Activated naive CD4-positive, alpha-beta T cell treated with anti-CD3 and anti-CD28 coated beads for 36 hours (primary cell): ENCODE results near the gene EHBP1L1. TPM values are rescaled to one million over a fixed set of nuclear protein-coding genes. Genes with fewer than 3 reads are reported as not detected.

Experiments used
- CTCF ChIA-PET: fragments of 350-600 bp; sonication (Branson Sonifier 250); formaldehyde crosslinking; loops from one replicate; lab custom pipeline; 2021; ENCODE audit warnings: antibody characterized with exemption; lab: Charles Lee
- DNase-seq: peaks from one replicate; pipeline ENCODE4 v3.0.0-alpha.2; 2020
- H3K27ac Mint-ChIP-seq: one replicate; pipeline ENCODE4 v1.8.0; 2021; ENCODE audit warnings: mild to moderate bottlenecking, mixed read lengths
- H3K27me3 Mint-ChIP-seq: one replicate; pipeline ENCODE4 v1.8.0; 2021; ENCODE audit warnings: low read depth, mixed read lengths
- H3K36me3 Mint-ChIP-seq: one replicate; pipeline ENCODE4 v1.8.0; 2021; ENCODE audit warnings: low read depth, mixed read lengths
- H3K4me1 Mint-ChIP-seq: one replicate; pipeline ENCODE4 v1.8.0; 2021; ENCODE audit warnings: low read depth, mixed read lengths
- H3K4me3 Mint-ChIP-seq: one replicate; pipeline ENCODE4 v1.8.0; 2021; ENCODE audit warnings: mild to moderate bottlenecking, moderate library complexity, mixed read lengths
- H3K9me3 Mint-ChIP-seq: one replicate; pipeline ENCODE4 v1.8.0; 2021; ENCODE audit warnings: mixed read lengths
- intact Hi-C: fragments of 100-400 bp; cut with micrococcal nuclease; formaldehyde crosslinking; loops from one replicate; pipeline ENCODE4 v1.15.1; 2023
- total RNA-seq, 2 experiments: library from RNA; stranded (reverse); gene quantifications; one replicate each; pipeline ENCODE4 v1.2.3, GENCODE V29; 2021

The EHBP1L1 gene
- total RNA-seq, 2 experiments from 2014 or later = 51.9 to 54.6 TPM

- Mint-ChIP-seq H3K9me3 (no peaks in the 10 kb centered on the region), H3K4me1 (peaks cover 35% of the 10 kb centered on the region), H3K27me3 (no peaks in the 10 kb centered on the region), H3K4me3 (no peak overlapping the region), H3K27ac (peak overlapping the region; percentile 59), H3K36me3 (peaks cover 13% of the 10 kb centered on the region)
- no peak for DNase-seq
- CTCF ChIA-PET = interaction anchor here (0.6 kb wide), 1 partner anchor 37 kb away, joined by 3 read pairs; no protein-coding TSS in a partner anchor
- intact Hi-C loops = no loop called here
Measured at GRCh38 chr11:65610404-65610803, 34.6 kb downstream of the EHBP1L1 start.

- peaks cover 35% of the 10 kb centered on the region for H3K4me1 Mint-ChIP-seq
- no peaks in the 10 kb centered on the region for H3K27me3 Mint-ChIP-seq
- intact Hi-C loops = no loop called here
- H3K36me3 Mint-ChIP-seq = peaks cover 10% of the 10 kb centered on the region
- H3K9me3 Mint-ChIP-seq = no peaks in the 10 kb centered on the region
- no peak for DNase-seq
- no peak overlapping the region for H3K4me3 Mint-ChIP-seq
- CTCF ChIA-PET = no interaction called here
- H3K27ac Mint-ChIP-seq = peak overlapping the region; percentile 59
Measured at GRCh38 chr11:65611028-65611757, 35.3 kb downstream of the EHBP1L1 start.

- intact Hi-C loops = no loop called here
- no peaks in the 10 kb centered on the region for H3K9me3 Mint-ChIP-seq
- DNase-seq = no peak
- CTCF ChIA-PET = interaction anchor here (1.0 to 1.8 kb wide), 3 partner anchors 18 to 71 kb away, joined by 3 to 13 read pairs (median 9); no protein-coding TSS in a partner anchor
- no peaks in the 10 kb centered on the region for H3K27me3 Mint-ChIP-seq
- peaks cover 42% of the 10 kb centered on the region for H3K4me1 Mint-ChIP-seq
- peak overlapping the region; percentile 95 for H3K4me3 Mint-ChIP-seq
- H3K36me3 Mint-ChIP-seq = peaks cover 15% of the 10 kb centered on the region
- H3K27ac Mint-ChIP-seq = peak overlapping the region; percentile 59
Measured at GRCh38 chr11:65611758-65612603, 36.1 kb downstream of the EHBP1L1 start.

- CTCF ChIA-PET = interaction anchor here (0.9 to 1.8 kb wide), 5 partner anchors 19 to 297 kb away, joined by 3 to 13 read pairs (median 3); no protein-coding TSS in a partner anchor
- Mint-ChIP-seq H3K27me3 (no peaks in the 10 kb centered on the region), H3K36me3 (peaks cover 18% of the 10 kb centered on the region), H3K4me1 (peaks cover 49% of the 10 kb centered on the region), H3K9me3 (no peaks in the 10 kb centered on the region), H3K27ac (peak overlapping the region; percentile 5), H3K4me3 (peak overlapping the region; percentile 95)
- intact Hi-C loops = no loop called here
- no peak for DNase-seq
Measured at GRCh38 chr11:65612691-65613090, 36.8 kb downstream of the EHBP1L1 start.

GRCh38 chr11:65613091-65613928 lies 37.5 kb downstream of the EHBP1L1 start:
- Mint-ChIP-seq H3K4me3 (peak overlapping the region; percentile 95), H3K36me3 (peaks cover 19% of the 10 kb centered on the region), H3K27me3 (no peaks in the 10 kb centered on the region), H3K4me1 (peaks cover 52% of the 10 kb centered on the region), H3K27ac (peak overlapping the region; percentile 72), H3K9me3 (no peaks in the 10 kb centered on the region)
- DNase-seq = peak; percentile 33
- intact Hi-C loops = no loop called here
- CTCF ChIA-PET = interaction anchor here (0.9 to 1.8 kb wide), 6 partner anchors 19 to 298 kb away, joined by 3 to 13 read pairs (median 4); partner anchors contain the start of gene FAM89B

GRCh38 chr11:65615229-65615949 lies 39.5 kb downstream of the EHBP1L1 start, which contains the start of gene PCNX3:
PCNX3 (plus strand) TSS chr11:65615776; CDS start chr11:65616312, 536 bp downstream.
- no peaks in the 10 kb centered on the region for H3K9me3 Mint-ChIP-seq
- peaks cover 54% of the 10 kb centered on the region for H3K4me1 Mint-ChIP-seq
- H3K27me3 Mint-ChIP-seq = no peaks in the 10 kb centered on the region
- H3K27ac Mint-ChIP-seq = peak within 1 kb of the TSS; percentile 98
- CTCF ChIA-PET = interaction anchor here (0.7 to 1.5 kb wide), 10 partner anchors 21 to 201 kb away, joined by 3 to 6 read pairs (median 4); partner anchors contain the start of genes FAM89B and ZNRD2
- peaks cover 23% of the 10 kb centered on the region for H3K36me3 Mint-ChIP-seq
- DNase-seq = peak; percentile 100
- intact Hi-C loops = loop anchor here (1.0 kb wide), 12 partner anchors 23 to 387 kb away; partner anchors contain the start of genes BANF1, CFL1, EIF1AD and FOSL1
- H3K4me3 Mint-ChIP-seq = peak within 1 kb of the TSS; percentile 95

GRCh38 chr11:65615950-65616574 lies 40.2 kb downstream of the EHBP1L1 start:
- Mint-ChIP-seq H3K4me1 (peaks cover 47% of the 10 kb centered on the region), H3K4me3 (peak overlapping the region; percentile 95), H3K9me3 (no peaks in the 10 kb centered on the region), H3K36me3 (peaks cover 22% of the 10 kb centered on the region), H3K27me3 (no peaks in the 10 kb centered on the region), H3K27ac (peak overlapping the region; percentile 98)
- peak; percentile 38 for DNase-seq
- intact Hi-C loops = loop anchor here (1.0 kb wide), 12 partner anchors 22 to 386 kb away; partner anchors contain the start of genes BANF1, CFL1, EIF1AD and FOSL1
- CTCF ChIA-PET = interaction anchor here (0.8 to 1.5 kb wide), 6 partner anchors 9 to 203 kb away, joined by 3 to 4 read pairs (median 3); partner anchors contain the start of gene FAM89B

- no peaks in the 10 kb centered on the region for H3K9me3 Mint-ChIP-seq
- no peaks in the 10 kb centered on the region for H3K27me3 Mint-ChIP-seq
- H3K4me1 Mint-ChIP-seq = peaks cover 42% of the 10 kb centered on the region
- CTCF ChIA-PET = interaction anchor here (0.7 to 1.1 kb wide), 4 partner anchors 9 to 203 kb away, joined by 3 to 4 read pairs (median 3); no protein-coding TSS in a partner anchor
- H3K36me3 Mint-ChIP-seq = peaks cover 25% of the 10 kb centered on the region
- peak overlapping the region; percentile 87 for H3K27ac Mint-ChIP-seq
- DNase-seq = peak; percentile 50
- H3K4me3 Mint-ChIP-seq = peak overlapping the region; percentile 89
- intact Hi-C loops = no loop called here
Measured at GRCh38 chr11:65616575-65617001, 40.7 kb downstream of the EHBP1L1 start.

GRCh38 chr11:65617136-65617850 lies 41.4 kb downstream of the EHBP1L1 start:
- DNase-seq = no peak
- Mint-ChIP-seq H3K4me1 (peaks cover 37% of the 10 kb centered on the region), H3K36me3 (peaks cover 23% of the 10 kb centered on the region), H3K27me3 (no peaks in the 10 kb centered on the region), H3K9me3 (no peaks in the 10 kb centered on the region), H3K4me3 (peak overlapping the region; percentile 89), H3K27ac (peak overlapping the region; percentile 87)
- CTCF ChIA-PET = interaction anchor here (0.7 to 1.1 kb wide), 3 partner anchors 8 to 152 kb away, joined by 3 to 4 read pairs (median 3); no protein-coding TSS in a partner anchor
- intact Hi-C loops = no loop called here
